SU-DHL-6 (cell line): Measurements from ENCODE around the gene MAP7D2.

Source experiments
- EZH2phosphoT487 ChIP-seq: fragments of 200-600 bp; sonication (generic), shearing (Covaris generic); conservative IDR thresholded peaks from 2 replicates; pipeline ENCODE4 v1.6.1; 2018; ENCODE audit warnings: mild to moderate bottlenecking, antibody characterized with exemption, low read length, moderate library complexity, mixed read lengths
- TF ChIP-seq, protein P1 (sequence below): fragments of 200-600 bp; sonication (generic); IDR thresholded peaks from one replicate; pipeline ENCODE4 v1.5.1; 2017; ENCODE audit warnings: antibody characterized with exemption, mild to moderate bottlenecking, low read length, moderate library complexity; ENCODE audit not compliant: insufficient read depth, poor library complexity, severe bottlenecking

DNA sequence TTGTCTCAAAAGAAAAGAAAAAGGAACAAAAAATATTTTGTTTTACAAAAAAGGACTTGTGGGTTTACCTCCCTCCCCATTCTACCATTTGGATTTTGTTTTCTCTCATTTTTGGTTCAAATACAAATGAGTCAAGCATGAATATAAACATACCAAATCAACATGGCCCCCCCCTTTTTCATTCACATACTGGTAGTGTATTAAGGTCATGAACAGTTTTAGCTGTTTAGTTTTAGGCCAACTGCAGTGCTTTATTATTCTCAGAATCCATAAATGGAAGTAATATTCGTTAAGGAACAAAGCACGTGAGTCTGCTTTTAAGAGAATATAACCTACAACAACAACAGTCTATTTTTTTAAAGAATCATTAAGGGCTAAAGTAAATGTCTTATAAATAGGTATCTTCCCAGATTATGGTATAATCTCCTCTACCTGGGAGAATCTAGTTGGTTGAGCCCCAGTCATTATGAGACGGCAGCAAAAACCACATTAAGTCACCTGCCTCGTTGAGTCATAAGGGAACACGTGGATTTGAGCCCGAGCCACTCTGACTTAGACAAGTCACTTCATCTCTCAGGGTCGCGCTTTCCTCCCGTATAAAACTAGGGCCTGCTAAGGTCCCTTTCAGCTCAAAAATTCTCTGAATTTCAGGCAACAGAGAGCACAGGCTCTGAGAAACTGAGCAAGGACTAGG is 152.5 kb downstream of the MAP7D2 start:
- TF ChIP-seq, protein P1, sequence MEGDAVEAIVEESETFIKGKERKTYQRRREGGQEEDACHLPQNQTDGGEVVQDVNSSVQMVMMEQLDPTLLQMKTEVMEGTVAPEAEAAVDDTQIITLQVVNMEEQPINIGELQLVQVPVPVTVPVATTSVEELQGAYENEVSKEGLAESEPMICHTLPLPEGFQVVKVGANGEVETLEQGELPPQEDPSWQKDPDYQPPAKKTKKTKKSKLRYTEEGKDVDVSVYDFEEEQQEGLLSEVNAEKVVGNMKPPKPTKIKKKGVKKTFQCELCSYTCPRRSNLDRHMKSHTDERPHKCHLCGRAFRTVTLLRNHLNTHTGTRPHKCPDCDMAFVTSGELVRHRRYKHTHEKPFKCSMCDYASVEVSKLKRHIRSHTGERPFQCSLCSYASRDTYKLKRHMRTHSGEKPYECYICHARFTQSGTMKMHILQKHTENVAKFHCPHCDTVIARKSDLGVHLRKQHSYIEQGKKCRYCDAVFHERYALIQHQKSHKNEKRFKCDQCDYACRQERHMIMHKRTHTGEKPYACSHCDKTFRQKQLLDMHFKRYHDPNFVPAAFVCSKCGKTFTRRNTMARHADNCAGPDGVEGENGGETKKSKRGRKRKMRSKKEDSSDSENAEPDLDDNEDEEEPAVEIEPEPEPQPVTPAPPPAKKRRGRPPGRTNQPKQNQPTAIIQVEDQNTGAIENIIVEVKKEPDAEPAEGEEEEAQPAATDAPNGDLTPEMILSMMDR: no peak
- no peak for TF ChIP-seq EZH2phosphoT487
